Measurements from ENCODE around the gene SLC16A7. TPM values are rescaled to one million over a fixed set of nuclear protein-coding genes. Genes with fewer than 3 reads are reported as not detected.

The SLC16A7 gene
- total RNA-seq, 4 donors from 2014 or later: 20.8 to 31.0 (median 28.3) TPM

- TF ChIP-seq POLR2A (IDR thresholded peaks at IDR 0.05) (no peak), CTCF (IDR thresholded peaks at IDR 0.05) (no peak)
- H3K4me3 ChIP-seq (ENCODE audit: low read depth, poor library complexity, severe bottlenecking): no peak overlapping the region
- intact Hi-C loops (cut with DNase I; ENCODE audit: low total_unique reads): no loop called here
- WGBS, 2 donors: 24 to 27% methylated on average over 1 of the region's 1 CpG
- DNase-seq (ENCODE audit: low spot score in 2 of 2): no peak
These were observed 55.5 kb downstream of the SLC16A7 start for GRCh38 chr12:59651229-59651920.

GRCh38 chr12:59652130-59652529 lies 56.3 kb downstream of the SLC16A7 start:
- no peak overlapping the region for H3K4me3 ChIP-seq (ENCODE audit: low read depth, poor library complexity, severe bottlenecking)
- intact Hi-C loops (cut with DNase I; ENCODE audit: low total_unique reads): no loop called here
- WGBS, 2 donors: 50 to 80% methylated on average over 1 of the region's 1 CpG
- TF ChIP-seq POLR2A (IDR thresholded peaks at IDR 0.05) (no peak), CTCF (IDR thresholded peaks at IDR 0.05) (no peak)
- DNase-seq (ENCODE audit: low spot score in 2 of 2): no peak

GRCh38 chr12:59654061-59654460 lies 58.2 kb downstream of the SLC16A7 start:
- no peak for TF ChIP-seq POLR2A (IDR thresholded peaks at IDR 0.05)
- no peak for TF ChIP-seq CTCF (IDR thresholded peaks at IDR 0.05)
- DNase-seq (ENCODE audit: low spot score in 2 of 2): no peak
- H3K4me3 ChIP-seq (ENCODE audit: low read depth, poor library complexity, severe bottlenecking): no peak overlapping the region
- intact Hi-C loops (cut with DNase I; ENCODE audit: low total_unique reads): no loop called here

- no peak overlapping the region for H3K4me3 ChIP-seq (ENCODE audit: low read depth, poor library complexity, severe bottlenecking)
- TF ChIP-seq CTCF (IDR thresholded peaks at IDR 0.05): no peak
- no peak for TF ChIP-seq POLR2A (IDR thresholded peaks at IDR 0.05)
- 85 to 93% methylated on average over 2 of the region's 2 CpGs for WGBS, 2 donors
- intact Hi-C loops (cut with DNase I; ENCODE audit: low total_unique reads): no loop called here
- no peak for DNase-seq (ENCODE audit: low spot score in 2 of 2)
These were observed 61.4 kb downstream of the SLC16A7 start for GRCh38 chr12:59657266-59657665.

- no peak overlapping the region for H3K4me3 ChIP-seq (ENCODE audit: low read depth, poor library complexity, severe bottlenecking)
- 80 to 81% methylated on average over 1 of the region's 1 CpG for WGBS, 2 donors
- intact Hi-C loops (cut with DNase I; ENCODE audit: low total_unique reads): no loop called here
- no peak for TF ChIP-seq POLR2A (IDR thresholded peaks at IDR 0.05)
- TF ChIP-seq CTCF (IDR thresholded peaks at IDR 0.05): no peak
- DNase-seq (ENCODE audit: low spot score in 2 of 2): no peak
These were observed 61.9 kb downstream of the SLC16A7 start for GRCh38 chr12:59657711-59658110.

GRCh38 chr12:59660148-59660547 lies 64.3 kb downstream of the SLC16A7 start:
- DNase-seq (ENCODE audit: low spot score in 2 of 2): no peak
- no peak overlapping the region for H3K4me3 ChIP-seq (ENCODE audit: low read depth, poor library complexity, severe bottlenecking)
- WGBS, 2 donors: 79 to 92% methylated on average over 2 of the region's 2 CpGs
- intact Hi-C loops (cut with DNase I; ENCODE audit: low total_unique reads): no loop called here
- TF ChIP-seq CTCF (IDR thresholded peaks at IDR 0.05) (no peak), POLR2A (IDR thresholded peaks at IDR 0.05) (no peak)
